Cerebellar cortex (tissue), 1 donor: Measurements from ENCODE around the gene BBS7.

Experiments used
- DNase-seq: peaks from one replicate; pipeline ENCODE4 v3.0.0-alpha.2; 2015; ENCODE audit warnings: low spot score

Gene BBS7

GRCh38 chr4:121791481-121791880 lies 78.8 kb downstream of the BBS7 start:
- DNase-seq, result no peak

GRCh38 chr4:121790976-121791375 lies 79.3 kb downstream of the BBS7 start:
- no peak for DNase-seq

- no peak for DNase-seq
Measured at GRCh38 chr4:121789960-121790829, 80.1 kb downstream of the BBS7 start.

- no peak for DNase-seq
Measured at GRCh38 chr4:121789455-121789854, 80.8 kb downstream of the BBS7 start.

GRCh38 chr4:121788896-121789295 lies 81.4 kb downstream of the BBS7 start:
- no peak for DNase-seq

- no peak for DNase-seq
Measured at GRCh38 chr4:121786221-121786620, 84.1 kb downstream of the BBS7 start.

GRCh38 chr4:121785479-121785878 lies 84.8 kb downstream of the BBS7 start:
- DNase-seq, result no peak

- no peak for DNase-seq
Measured at GRCh38 chr4:121784975-121785374, 85.3 kb downstream of the BBS7 start.

GRCh38 chr4:121784401-121784800 lies 85.9 kb downstream of the BBS7 start:
- DNase-seq, result no peak

GRCh38 chr4:121783210-121783609 lies 87.1 kb downstream of the BBS7 start:
- DNase-seq, result no peak

GRCh38 chr4:121778991-121779628 lies 91.2 kb downstream of the BBS7 start:
- no peak for DNase-seq

- DNase-seq, result no peak
Measured at GRCh38 chr4:121777625-121778024, 92.6 kb downstream of the BBS7 start.

- DNase-seq, result no peak
Measured at GRCh38 chr4:121776610-121777401, 93.5 kb downstream of the BBS7 start.
